ENCODE data around the gene ZNF165. TPM values are rescaled to one million over a fixed set of nuclear protein-coding genes. Genes with fewer than 3 reads are reported as not detected.
A peak's percentile ranks its signal among the peaks of the same experiment; 100 is the strongest.

Gene ZNF165
- total RNA-seq, 2 experiments from 2014 or later: 5.1 to 5.5 TPM

DNA sequence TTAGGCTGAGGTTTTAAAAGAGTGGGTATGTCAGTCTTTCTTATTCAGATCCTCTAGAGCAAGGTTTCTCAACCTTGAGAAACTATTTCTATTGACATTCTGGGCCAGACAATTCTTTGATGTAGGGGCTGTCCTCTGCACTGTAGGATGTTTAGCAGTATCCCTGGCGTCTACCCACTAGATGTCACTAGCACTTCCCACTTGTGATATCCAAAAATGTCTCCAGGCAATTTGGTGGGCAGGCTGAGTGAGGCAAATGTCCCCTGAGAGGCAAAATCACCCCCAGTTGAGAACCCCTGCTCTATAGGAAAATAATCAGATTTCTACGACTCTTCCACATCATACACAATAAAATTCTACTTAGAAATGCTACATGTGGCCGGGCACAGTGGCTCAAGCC, 53.6 kb downstream of the ZNF165 start:
- H3K4me3 ChIP-seq (ENCODE audit: low read length): no peak overlapping the region
- peak overlapping the region; percentile 36 for H3K4me3 Mint-ChIP-seq
- intact Hi-C loops (cut with DNase I, micrococcal nuclease): loop anchor here (1.0 to 10.0 kb wide), 5 partner anchors 49 to 551 kb away; partner anchors contain the start of genes ZNF165 (in 1 of the 2) and ZSCAN12 (in 1 of the 2)
- H3K9me3 Mint-ChIP-seq: no peaks in the 10 kb centered on the region
- no peaks in the 10 kb centered on the region for H3K9me3 ChIP-seq (ENCODE audit: control insufficient read depth in 1 of 2, insufficient read depth in 1 of 2, low read length in 2 of 2)
- H3K4me1 ChIP-seq (ENCODE audit: insufficient read depth, low read length): peaks cover 22% of the 10 kb centered on the region
- no peak overlapping the region for H3K27ac ChIP-seq (ENCODE audit: low read depth in 1 of 2, low read length in 2 of 2)
- H3K27me3 Mint-ChIP-seq: no peaks in the 10 kb centered on the region
- DNase-seq (peak in 4 of 14 experiments; percentile 30 to 71 (median 52)), ATAC-seq (ENCODE audit: poor library complexity) (no peak)
- H3K4me1 Mint-ChIP-seq (ENCODE audit: low read depth): peaks cover 62% of the 10 kb centered on the region
- POLR2A ChIA-PET: no interaction called here
- H3K27ac Mint-ChIP-seq: peak overlapping the region; percentile 72
- H3K36me3 Mint-ChIP-seq (ENCODE audit: low read depth): peaks cover 34% of the 10 kb centered on the region
- H3K36me3 ChIP-seq (ENCODE audit: insufficient read depth, low read length): peaks cover 24% of the 10 kb centered on the region
- CTCF ChIA-PET: interaction anchor here (1.0 to 3.1 kb wide), 2 partner anchors 9 to 222 kb away, joined by 3 to 10 read pairs; no protein-coding TSS in a partner anchor
- TF ChIP-seq, protein P1, sequence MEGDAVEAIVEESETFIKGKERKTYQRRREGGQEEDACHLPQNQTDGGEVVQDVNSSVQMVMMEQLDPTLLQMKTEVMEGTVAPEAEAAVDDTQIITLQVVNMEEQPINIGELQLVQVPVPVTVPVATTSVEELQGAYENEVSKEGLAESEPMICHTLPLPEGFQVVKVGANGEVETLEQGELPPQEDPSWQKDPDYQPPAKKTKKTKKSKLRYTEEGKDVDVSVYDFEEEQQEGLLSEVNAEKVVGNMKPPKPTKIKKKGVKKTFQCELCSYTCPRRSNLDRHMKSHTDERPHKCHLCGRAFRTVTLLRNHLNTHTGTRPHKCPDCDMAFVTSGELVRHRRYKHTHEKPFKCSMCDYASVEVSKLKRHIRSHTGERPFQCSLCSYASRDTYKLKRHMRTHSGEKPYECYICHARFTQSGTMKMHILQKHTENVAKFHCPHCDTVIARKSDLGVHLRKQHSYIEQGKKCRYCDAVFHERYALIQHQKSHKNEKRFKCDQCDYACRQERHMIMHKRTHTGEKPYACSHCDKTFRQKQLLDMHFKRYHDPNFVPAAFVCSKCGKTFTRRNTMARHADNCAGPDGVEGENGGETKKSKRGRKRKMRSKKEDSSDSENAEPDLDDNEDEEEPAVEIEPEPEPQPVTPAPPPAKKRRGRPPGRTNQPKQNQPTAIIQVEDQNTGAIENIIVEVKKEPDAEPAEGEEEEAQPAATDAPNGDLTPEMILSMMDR (IDR thresholded peaks at IDR 0.05): peak; percentile 32
- H3K27me3 ChIP-seq (ENCODE audit: control insufficient read depth in 1 of 2, insufficient read depth in 2 of 2, low read length in 2 of 2): no peaks in the 10 kb centered on the region

DNA sequence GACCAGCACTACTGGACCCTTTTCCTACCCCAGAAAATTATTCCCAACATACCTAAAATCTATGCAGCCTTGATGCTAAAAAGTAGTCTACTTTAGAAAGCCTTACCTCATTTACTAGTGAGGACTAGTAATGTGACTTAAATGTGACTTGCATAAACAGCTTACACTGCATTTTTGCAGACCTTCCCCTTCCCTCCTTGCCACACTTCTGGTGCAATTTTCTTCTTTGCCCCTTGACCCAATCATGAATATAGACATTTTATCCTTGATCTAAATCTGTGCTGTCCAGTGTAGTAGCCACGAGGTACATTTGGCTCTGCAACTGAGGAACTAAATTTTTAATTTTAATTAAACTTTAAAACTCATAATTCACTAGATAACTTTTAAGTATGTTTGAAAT, 54.3 kb downstream of the ZNF165 start:
- ChIA-PET CTCF (interaction anchor here (1.0 kb wide), 1 partner anchor 8 kb away, joined by 3 read pairs; no protein-coding TSS in a partner anchor), POLR2A (no interaction called here)
- no peak overlapping the region for H3K4me3 ChIP-seq (ENCODE audit: low read length)
- H3K27ac ChIP-seq (ENCODE audit: low read depth in 1 of 2, low read length in 2 of 2): no peak overlapping the region
- H3K36me3 ChIP-seq (ENCODE audit: insufficient read depth, low read length): peaks cover 16% of the 10 kb centered on the region
- peaks cover 28% of the 10 kb centered on the region for H3K36me3 Mint-ChIP-seq (ENCODE audit: low read depth)
- peaks cover 57% of the 10 kb centered on the region for H3K4me1 Mint-ChIP-seq (ENCODE audit: low read depth)
- H3K4me1 ChIP-seq (ENCODE audit: insufficient read depth, low read length): peaks cover 23% of the 10 kb centered on the region
- no peaks in the 10 kb centered on the region for H3K27me3 Mint-ChIP-seq
- TF ChIP-seq, protein P1 (IDR thresholded peaks at IDR 0.05): no peak
- H3K9me3 Mint-ChIP-seq: no peaks in the 10 kb centered on the region
- H3K27ac Mint-ChIP-seq: peak overlapping the region; percentile 72
- no peak for DNase-seq
- H3K9me3 ChIP-seq (ENCODE audit: control insufficient read depth in 1 of 2, insufficient read depth in 1 of 2, low read length in 2 of 2): no peaks in the 10 kb centered on the region
- intact Hi-C loops (cut with DNase I, micrococcal nuclease): loop anchor here (1.0 to 10.0 kb wide), 5 partner anchors 50 to 550 kb away; partner anchors contain the start of genes ZNF165 (in 1 of the 2) and ZSCAN12 (in 1 of the 2)
- H3K27me3 ChIP-seq (ENCODE audit: control insufficient read depth in 1 of 2, insufficient read depth in 2 of 2, low read length in 2 of 2): no peaks in the 10 kb centered on the region
- ATAC-seq (ENCODE audit: poor library complexity): no peak
- no peak overlapping the region for H3K4me3 Mint-ChIP-seq

DNA sequence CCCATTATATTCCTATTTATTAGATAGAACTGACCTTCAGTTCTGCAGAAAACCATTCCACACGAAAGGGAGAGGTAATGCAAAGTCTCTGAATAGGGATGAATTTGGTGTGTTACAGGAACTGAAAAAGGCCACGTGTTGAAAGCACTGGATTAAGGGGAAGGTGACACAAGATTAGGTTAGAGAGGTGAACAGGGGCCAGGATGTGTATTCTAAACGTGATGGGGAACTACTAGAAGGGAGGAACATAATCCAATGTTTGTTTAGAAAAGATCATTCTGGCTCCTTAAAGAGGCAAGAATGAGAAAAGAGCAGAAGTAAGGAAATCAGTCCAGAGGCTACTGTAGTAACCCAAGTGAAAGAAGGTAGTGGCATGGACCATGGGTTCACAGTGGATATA, 55.0 kb downstream of the ZNF165 start:
- Mint-ChIP-seq H3K36me3 (ENCODE audit: low read depth) (peaks cover 27% of the 10 kb centered on the region), H3K4me3 (peak overlapping the region; percentile 95), H3K27ac (peak overlapping the region; percentile 95), H3K4me1 (ENCODE audit: low read depth) (peaks cover 62% of the 10 kb centered on the region), H3K27me3 (no peaks in the 10 kb centered on the region), H3K9me3 (no peaks in the 10 kb centered on the region)
- TF ChIP-seq, protein P1 (IDR thresholded peaks at IDR 0.05): no peak
- peak in 2 of 14 experiments; percentile 22 to 24 for DNase-seq
- H3K4me1 ChIP-seq (ENCODE audit: insufficient read depth, low read length): peaks cover 27% of the 10 kb centered on the region
- peaks cover 11% of the 10 kb centered on the region for H3K36me3 ChIP-seq (ENCODE audit: insufficient read depth, low read length)
- no peaks in the 10 kb centered on the region for H3K9me3 ChIP-seq (ENCODE audit: control insufficient read depth in 1 of 2, insufficient read depth in 1 of 2, low read length in 2 of 2)
- ATAC-seq (ENCODE audit: poor library complexity): no peak
- intact Hi-C loops (cut with DNase I, micrococcal nuclease): loop anchor here in 1 of 2 experiments (10.0 kb wide), 3 partner anchors 51 to 549 kb away; partner anchors contain the start of gene ZNF165
- no peaks in the 10 kb centered on the region for H3K27me3 ChIP-seq (ENCODE audit: control insufficient read depth in 1 of 2, insufficient read depth in 2 of 2, low read length in 2 of 2)
- peak overlapping the region in 1 of 2 donors; percentile 1 for H3K27ac ChIP-seq (ENCODE audit: low read depth in 1 of 2, low read length in 2 of 2)
- no peak overlapping the region for H3K4me3 ChIP-seq (ENCODE audit: low read length)
- ChIA-PET POLR2A (interaction anchor here (1.6 to 7.9 kb wide), 3 partner anchors 10 to 132 kb away, joined by 6 to 55 read pairs (median 32); partner anchors contain the start of genes ZSCAN16 and ZSCAN26), CTCF (no interaction called here)
